ENCODE results near the gene CCDC93.

DNA sequence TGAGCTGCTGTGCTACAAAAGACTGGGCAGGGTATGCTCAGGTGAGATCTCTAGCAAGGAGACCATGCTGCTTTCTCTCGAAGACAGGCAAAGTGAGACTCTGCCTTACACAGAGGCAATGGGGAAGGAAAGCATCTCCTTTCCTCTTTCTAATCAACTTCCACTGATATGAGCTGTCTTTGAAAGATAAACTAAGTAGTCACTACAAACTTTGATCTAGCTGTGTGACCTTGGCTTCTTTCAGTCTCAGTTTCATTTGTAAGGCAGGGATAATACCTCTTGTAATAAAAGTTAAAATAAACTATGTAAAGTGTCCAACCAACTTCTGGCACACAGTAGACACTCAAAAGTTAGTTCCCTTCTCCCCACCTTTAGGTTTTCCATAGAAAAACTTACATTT, 7.5 kb downstream of the CCDC93 start:
- no peak for TF ChIP-seq POLR2A (IDR thresholded peaks at IDR 0.05)
- TF ChIP-seq, protein P1, sequence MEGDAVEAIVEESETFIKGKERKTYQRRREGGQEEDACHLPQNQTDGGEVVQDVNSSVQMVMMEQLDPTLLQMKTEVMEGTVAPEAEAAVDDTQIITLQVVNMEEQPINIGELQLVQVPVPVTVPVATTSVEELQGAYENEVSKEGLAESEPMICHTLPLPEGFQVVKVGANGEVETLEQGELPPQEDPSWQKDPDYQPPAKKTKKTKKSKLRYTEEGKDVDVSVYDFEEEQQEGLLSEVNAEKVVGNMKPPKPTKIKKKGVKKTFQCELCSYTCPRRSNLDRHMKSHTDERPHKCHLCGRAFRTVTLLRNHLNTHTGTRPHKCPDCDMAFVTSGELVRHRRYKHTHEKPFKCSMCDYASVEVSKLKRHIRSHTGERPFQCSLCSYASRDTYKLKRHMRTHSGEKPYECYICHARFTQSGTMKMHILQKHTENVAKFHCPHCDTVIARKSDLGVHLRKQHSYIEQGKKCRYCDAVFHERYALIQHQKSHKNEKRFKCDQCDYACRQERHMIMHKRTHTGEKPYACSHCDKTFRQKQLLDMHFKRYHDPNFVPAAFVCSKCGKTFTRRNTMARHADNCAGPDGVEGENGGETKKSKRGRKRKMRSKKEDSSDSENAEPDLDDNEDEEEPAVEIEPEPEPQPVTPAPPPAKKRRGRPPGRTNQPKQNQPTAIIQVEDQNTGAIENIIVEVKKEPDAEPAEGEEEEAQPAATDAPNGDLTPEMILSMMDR (IDR thresholded peaks at IDR 0.05): no peak
- no peak for TF ChIP-seq POLR2AphosphoS5 (IDR thresholded peaks at IDR 0.05; ENCODE audit: insufficient read depth in 1 of 2, low read depth in 1 of 2)

All from vagina (tissue), 2 donors.